Ishikawa (cell line): Measurements from ENCODE around the gene NBPF14.
"Not testable (repeated sequence)": the region's sequence is repeated elsewhere in the genome, so short reads cannot be mapped to it uniquely, and the experiment has no call there.

Experiments
- CEBPB ChIP-seq: IDR thresholded peaks from 2 replicates; pipeline ENCODE4 v1.6.1; 2012
- CREB1 ChIP-seq: IDR thresholded peaks from 2 replicates; pipeline ENCODE4 v1.6.1; 2012; ENCODE audit warnings: low read depth
- EP300 ChIP-seq: IDR thresholded peaks from 2 replicates; pipeline ENCODE4 v1.6.1; 2012; ENCODE audit warnings: borderline replicate concordance
- NFIC ChIP-seq: IDR thresholded peaks from 2 replicates; pipeline ENCODE4 v1.6.1; 2012
- RAD21 ChIP-seq: IDR thresholded peaks from 2 replicates; pipeline ENCODE4 v1.6.1; 2012; ENCODE audit warnings: low read depth
- TAF1 ChIP-seq: IDR thresholded peaks from 2 replicates; pipeline ENCODE4 v1.6.1; 2012; ENCODE audit warnings: low read depth, mild to moderate bottlenecking
- ZBTB7A ChIP-seq: IDR thresholded peaks from 2 replicates; pipeline ENCODE4 v1.6.1; 2012; ENCODE audit warnings: low read depth
- TF ChIP-seq, protein P1 (sequence below): IDR thresholded peaks from 2 replicates; pipeline ENCODE4 v1.6.1; 2012
- TF ChIP-seq, protein P2 (sequence below): IDR thresholded peaks from 2 replicates; pipeline ENCODE4 v1.6.1; 2012; ENCODE audit warnings: low read depth, mild to moderate bottlenecking
- TF ChIP-seq, protein P3 (sequence below): IDR thresholded peaks from 2 replicates; pipeline ENCODE4 v1.6.1; 2012

DNA sequence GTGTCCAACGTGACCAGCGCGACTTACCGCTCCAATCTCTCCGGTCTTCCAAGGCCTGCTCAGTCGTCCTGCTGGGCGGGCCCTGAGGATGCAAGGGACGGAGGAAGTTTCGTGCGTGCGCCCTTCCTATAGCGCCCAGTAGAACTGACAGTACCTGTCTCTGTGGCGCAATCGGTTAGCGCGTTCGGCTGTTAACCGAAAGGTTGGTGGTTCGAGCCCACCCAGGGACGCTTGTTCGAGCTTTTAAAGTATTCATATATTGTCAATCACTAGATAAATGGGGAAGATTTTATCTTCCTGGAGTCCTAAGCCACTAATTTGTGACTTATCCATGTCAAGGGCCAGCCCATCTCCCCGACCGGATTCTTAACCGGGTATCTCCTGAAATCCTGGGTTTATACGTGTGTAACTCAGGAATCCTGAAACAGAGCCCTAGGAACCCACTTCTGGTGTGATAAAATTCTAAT is 66.7 kb downstream of the NBPF14 start:
- TF ChIP-seq, protein P1, sequence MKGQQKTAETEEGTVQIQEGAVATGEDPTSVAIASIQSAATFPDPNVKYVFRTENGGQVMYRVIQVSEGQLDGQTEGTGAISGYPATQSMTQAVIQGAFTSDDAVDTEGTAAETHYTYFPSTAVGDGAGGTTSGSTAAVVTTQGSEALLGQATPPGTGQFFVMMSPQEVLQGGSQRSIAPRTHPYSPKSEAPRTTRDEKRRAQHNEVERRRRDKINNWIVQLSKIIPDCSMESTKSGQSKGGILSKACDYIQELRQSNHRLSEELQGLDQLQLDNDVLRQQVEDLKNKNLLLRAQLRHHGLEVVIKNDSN, result not testable (repeated sequence)
- TF ChIP-seq RAD21, TAF1, EP300, CREB1, NFIC, ZBTB7A: not testable (repeated sequence)
- TF ChIP-seq, protein P2, sequence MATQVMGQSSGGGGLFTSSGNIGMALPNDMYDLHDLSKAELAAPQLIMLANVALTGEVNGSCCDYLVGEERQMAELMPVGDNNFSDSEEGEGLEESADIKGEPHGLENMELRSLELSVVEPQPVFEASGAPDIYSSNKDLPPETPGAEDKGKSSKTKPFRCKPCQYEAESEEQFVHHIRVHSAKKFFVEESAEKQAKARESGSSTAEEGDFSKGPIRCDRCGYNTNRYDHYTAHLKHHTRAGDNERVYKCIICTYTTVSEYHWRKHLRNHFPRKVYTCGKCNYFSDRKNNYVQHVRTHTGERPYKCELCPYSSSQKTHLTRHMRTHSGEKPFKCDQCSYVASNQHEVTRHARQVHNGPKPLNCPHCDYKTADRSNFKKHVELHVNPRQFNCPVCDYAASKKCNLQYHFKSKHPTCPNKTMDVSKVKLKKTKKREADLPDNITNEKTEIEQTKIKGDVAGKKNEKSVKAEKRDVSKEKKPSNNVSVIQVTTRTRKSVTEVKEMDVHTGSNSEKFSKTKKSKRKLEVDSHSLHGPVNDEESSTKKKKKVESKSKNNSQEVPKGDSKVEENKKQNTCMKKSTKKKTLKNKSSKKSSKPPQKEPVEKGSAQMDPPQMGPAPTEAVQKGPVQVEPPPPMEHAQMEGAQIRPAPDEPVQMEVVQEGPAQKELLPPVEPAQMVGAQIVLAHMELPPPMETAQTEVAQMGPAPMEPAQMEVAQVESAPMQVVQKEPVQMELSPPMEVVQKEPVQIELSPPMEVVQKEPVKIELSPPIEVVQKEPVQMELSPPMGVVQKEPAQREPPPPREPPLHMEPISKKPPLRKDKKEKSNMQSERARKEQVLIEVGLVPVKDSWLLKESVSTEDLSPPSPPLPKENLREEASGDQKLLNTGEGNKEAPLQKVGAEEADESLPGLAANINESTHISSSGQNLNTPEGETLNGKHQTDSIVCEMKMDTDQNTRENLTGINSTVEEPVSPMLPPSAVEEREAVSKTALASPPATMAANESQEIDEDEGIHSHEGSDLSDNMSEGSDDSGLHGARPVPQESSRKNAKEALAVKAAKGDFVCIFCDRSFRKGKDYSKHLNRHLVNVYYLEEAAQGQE, result not testable (repeated sequence)
- TF ChIP-seq, protein P3, sequence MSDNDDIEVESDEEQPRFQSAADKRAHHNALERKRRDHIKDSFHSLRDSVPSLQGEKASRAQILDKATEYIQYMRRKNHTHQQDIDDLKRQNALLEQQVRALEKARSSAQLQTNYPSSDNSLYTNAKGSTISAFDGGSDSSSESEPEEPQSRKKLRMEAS, result not testable (repeated sequence)
- peak; percentile 21; the same call in 1 of the 2 replicates for TF ChIP-seq CEBPB
